IPS-18a (cell line): ENCODE data around the gene SIAH2.

ENCODE experiments used
- H3K27ac ChIP-seq: one replicate; pipeline ENCODE4 v1.5.1; 2013; ENCODE audit warnings: low read length
- H3K27me3 ChIP-seq: one replicate; pipeline ENCODE4 v1.6.1; 2013; ENCODE audit warnings: mild to moderate bottlenecking, low read length; ENCODE audit not compliant: control insufficient read depth, insufficient read depth
- H3K36me3 ChIP-seq: one replicate; pipeline ENCODE4 v1.6.1; 2013; ENCODE audit warnings: low read depth, low read length; ENCODE audit not compliant: control insufficient read depth
- H3K4me1 ChIP-seq: one replicate; pipeline ENCODE4 v1.6.1; 2013; ENCODE audit warnings: low read depth, low read length; ENCODE audit not compliant: control insufficient read depth
- H3K4me3 ChIP-seq: one replicate; pipeline ENCODE4 v1.5.1; 2013; ENCODE audit warnings: low read length
- H3K9ac ChIP-seq: one replicate; pipeline ENCODE4 v1.6.1; 2013; ENCODE audit warnings: mild to moderate bottlenecking, low read length, moderate library complexity
- H3K9me3 ChIP-seq: one replicate; pipeline ENCODE4 v1.6.1; 2013; ENCODE audit warnings: low read depth, low read length; ENCODE audit not compliant: control insufficient read depth

SIAH2 gene

DNA sequence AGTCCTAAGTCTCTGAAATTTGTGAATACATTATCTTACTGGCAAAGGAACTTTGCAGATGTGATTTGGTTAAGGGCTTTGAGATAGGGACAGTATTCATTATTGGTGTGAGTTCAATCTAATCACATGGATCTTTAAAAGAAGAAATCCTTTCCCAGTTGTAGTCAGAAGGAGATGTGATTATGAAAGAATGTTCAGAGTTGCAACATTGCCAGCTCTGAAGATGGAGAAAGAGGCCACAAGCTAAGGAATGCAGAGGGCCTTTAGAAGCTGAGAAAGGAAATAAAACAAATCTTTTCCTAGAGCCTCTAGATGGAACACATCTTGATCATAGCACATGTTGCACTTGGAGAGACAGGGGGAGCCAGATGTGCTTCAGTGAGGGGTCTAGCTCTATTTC lies 27.7 kb upstream of the SIAH2 start:
- Histone ChIP-seq H3K27ac (no peak overlapping the region), H3K9ac (no peak overlapping the region), H3K4me1 (peaks cover 3% of the 10 kb centered on the region), H3K36me3 (no peaks in the 10 kb centered on the region), H3K27me3 (no peaks in the 10 kb centered on the region), H3K9me3 (no peaks in the 10 kb centered on the region), H3K4me3 (no peak overlapping the region)

DNA sequence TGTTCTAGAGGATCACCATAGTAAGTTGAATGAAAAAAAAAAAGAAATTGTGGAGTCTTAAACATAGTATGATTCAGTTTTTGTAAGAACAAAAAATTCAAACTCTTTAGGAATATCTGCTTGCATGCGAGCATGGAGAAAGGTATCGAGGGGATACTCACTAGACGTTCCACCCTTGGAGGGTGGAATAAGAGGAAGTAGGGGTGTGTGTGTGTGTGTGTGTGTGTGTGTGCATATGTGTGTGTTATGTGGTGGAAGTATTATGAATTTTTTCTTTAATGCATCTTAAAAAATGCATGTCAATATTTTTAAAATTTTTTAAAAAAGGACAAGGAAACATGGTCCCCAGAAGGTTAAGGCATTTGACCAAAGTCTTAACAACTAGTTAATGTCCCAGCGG lies 26.5 kb upstream of the SIAH2 start:
- no peaks in the 10 kb centered on the region for H3K36me3 ChIP-seq
- H3K27me3 ChIP-seq = no peaks in the 10 kb centered on the region
- no peak overlapping the region for H3K9ac ChIP-seq
- no peaks in the 10 kb centered on the region for H3K9me3 ChIP-seq
- H3K4me1 ChIP-seq = peaks cover 3% of the 10 kb centered on the region
- H3K27ac ChIP-seq = no peak overlapping the region
- H3K4me3 ChIP-seq = no peak overlapping the region

DNA sequence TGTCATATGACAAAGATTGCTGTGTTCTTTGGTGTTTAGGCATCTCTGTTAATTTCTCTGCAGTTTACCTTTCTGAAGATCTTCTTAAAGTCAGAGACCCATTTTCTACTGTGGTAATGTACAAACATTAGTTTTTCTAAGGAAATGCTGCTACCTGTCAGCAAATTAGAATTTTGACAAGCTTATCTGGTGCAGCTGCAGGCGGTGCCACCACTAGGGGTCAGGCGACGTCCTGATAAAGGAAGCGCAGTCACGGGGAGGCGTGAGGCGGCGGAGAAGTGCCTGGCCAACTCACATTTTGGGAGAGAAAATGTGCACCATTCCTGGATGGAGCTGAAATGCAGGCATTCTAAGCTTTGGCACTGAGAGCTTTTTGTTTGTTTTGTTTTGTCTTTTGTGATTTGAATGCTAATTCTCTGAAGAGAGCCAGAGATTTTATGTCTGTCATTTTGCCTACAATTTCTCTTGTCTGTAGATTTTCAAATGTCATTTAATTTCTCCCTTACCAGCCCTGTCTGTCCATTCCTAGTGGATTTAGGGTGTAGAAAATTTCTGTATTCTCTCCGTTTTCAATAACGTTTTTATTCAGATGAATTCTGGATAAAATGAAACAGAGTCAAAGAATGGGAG lies 24.9 kb upstream of the SIAH2 start:
- H3K9me3 ChIP-seq = no peaks in the 10 kb centered on the region
- H3K36me3 ChIP-seq = no peaks in the 10 kb centered on the region
- no peaks in the 10 kb centered on the region for H3K27me3 ChIP-seq
- H3K4me3 ChIP-seq = no peak overlapping the region
- H3K9ac ChIP-seq = no peak overlapping the region
- no peak overlapping the region for H3K27ac ChIP-seq
- peaks cover 3% of the 10 kb centered on the region for H3K4me1 ChIP-seq

DNA sequence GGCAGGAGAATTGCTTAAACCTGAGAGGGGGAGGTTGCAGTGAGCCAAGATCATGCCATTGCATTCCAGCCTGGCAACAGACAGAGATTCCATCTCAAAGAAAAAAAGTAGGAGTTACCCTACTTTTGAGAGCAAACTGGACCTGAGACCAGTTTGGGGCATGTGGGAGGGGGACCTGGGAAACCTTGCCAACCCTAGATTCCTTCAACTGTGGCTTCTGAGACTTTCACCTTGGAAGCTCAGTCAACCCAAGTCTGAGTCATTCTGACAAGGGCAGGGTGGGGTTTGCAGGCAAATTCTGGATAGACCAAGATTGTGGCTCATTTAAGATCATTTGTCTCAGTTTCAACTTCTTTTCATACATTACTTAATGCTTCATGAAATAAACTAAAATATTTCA lies 23.8 kb upstream of the SIAH2 start:
- Histone ChIP-seq H3K27me3 (no peaks in the 10 kb centered on the region), H3K4me1 (peaks cover 3% of the 10 kb centered on the region), H3K9ac (no peak overlapping the region), H3K27ac (no peak overlapping the region), H3K4me3 (no peak overlapping the region), H3K36me3 (no peaks in the 10 kb centered on the region), H3K9me3 (no peaks in the 10 kb centered on the region)

DNA sequence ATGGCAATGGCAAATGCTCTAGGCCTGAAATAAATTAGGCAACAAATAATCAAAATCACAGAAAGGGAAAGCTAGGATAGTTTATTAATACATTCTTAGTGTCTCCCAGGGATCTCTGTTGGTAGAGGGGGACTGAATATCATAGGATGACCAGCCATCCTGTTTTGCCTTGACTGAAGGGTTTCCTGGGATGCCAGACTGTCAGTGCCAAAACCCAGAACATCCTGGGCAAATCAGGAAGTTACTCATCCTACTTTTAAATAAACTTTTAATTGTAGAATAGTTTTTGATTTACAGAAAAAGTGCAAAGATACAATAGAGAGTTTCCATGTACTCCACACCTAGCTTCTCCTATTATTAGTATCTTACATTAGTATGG lies 21.8 kb upstream of the SIAH2 start:
- Histone ChIP-seq H3K4me3 (no peak overlapping the region), H3K9me3 (no peaks in the 10 kb centered on the region), H3K27me3 (no peaks in the 10 kb centered on the region), H3K9ac (no peak overlapping the region), H3K27ac (no peak overlapping the region), H3K36me3 (no peaks in the 10 kb centered on the region), H3K4me1 (peaks cover 3% of the 10 kb centered on the region)

DNA sequence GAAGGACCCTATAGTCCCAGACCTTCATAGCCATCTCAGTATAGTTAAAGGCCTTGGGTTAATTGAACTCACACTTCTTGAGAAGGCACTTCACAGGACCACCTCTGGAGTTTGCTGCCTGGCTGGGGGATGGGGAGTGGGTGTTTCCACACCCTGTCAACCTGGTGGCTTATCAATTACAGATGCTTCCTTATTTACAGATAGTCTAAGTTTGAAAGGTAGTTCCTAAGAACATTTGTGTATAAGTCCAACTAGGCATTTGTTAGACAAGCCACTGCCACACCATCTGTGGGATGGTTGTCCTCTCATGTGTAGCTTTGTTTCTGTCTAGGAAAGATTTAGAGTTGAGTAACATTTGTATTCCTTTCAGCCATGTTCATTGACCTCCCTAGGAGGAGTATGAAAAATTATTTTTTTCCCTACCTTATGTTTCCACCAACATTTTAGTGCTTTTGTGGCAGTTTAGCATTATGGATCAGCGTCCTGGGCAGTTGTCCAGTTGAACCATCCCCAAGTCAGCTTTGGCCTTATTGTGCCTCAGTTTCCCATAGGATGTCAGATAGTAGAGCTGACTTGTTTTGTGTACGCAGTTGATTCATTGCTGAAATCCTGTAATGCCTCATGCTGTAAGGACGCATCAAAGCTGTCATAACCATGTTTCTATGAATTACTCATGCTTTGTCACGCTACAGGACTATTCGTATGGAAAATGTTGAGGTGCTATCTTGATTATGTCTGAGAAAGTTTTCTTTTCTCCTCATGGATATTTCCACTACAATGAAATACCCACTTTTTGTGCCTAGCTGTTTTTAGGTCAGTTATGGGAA lies 21.2 kb upstream of the SIAH2 start:
- Histone ChIP-seq H3K36me3 (no peaks in the 10 kb centered on the region), H3K9ac (no peak overlapping the region), H3K4me1 (peaks cover 3% of the 10 kb centered on the region), H3K27me3 (no peaks in the 10 kb centered on the region), H3K4me3 (no peak overlapping the region), H3K9me3 (no peaks in the 10 kb centered on the region), H3K27ac (no peak overlapping the region)

DNA sequence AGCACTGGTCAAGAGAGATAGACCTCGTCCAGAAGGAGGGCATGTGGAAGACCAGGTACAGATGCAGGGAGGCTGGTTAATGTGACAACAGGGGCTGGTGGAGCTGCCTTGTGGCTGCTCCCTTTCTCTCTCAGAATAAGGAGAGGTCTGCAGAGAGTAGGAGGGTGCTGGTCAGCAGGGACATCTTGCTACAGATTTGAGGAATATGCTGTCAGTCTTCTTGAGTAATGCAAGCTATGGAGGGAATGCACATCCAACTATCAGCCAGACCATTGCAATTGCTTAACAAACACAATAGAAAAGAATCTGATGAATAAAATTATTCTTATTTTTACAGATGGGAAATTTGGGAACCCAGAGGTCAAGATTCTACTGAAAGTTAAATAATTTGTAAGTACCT lies 20.3 kb upstream of the SIAH2 start:
- H3K4me3 ChIP-seq = no peak overlapping the region
- peaks cover 3% of the 10 kb centered on the region for H3K4me1 ChIP-seq
- no peaks in the 10 kb centered on the region for H3K27me3 ChIP-seq
- H3K9ac ChIP-seq = no peak overlapping the region
- no peak overlapping the region for H3K27ac ChIP-seq
- H3K36me3 ChIP-seq = no peaks in the 10 kb centered on the region
- H3K9me3 ChIP-seq = no peaks in the 10 kb centered on the region

DNA sequence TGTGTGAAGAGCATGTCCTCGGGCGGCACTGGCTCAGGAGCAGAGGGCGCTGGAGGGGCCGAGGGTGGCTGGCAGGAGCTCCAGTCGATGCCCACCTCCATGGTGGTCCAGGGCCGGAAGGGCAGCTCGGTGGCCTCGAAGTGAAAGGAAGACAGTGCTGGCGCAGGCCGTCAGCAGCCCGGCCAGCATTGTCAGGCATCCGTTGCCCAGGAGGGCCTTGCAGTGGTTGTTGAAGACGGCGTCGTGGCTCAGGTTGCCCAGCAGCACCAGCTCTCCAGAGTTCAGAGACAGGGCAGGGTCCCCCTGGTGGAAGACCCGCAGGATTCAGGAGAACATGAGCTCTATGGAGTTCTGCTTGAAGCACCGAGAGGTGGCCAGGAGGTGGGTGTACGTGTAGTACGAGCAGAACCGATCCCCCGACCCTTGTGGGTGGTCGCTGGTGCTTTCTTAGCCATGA lies 16.5 kb upstream of the SIAH2 start:
- H3K9ac ChIP-seq = no peak overlapping the region
- no peaks in the 10 kb centered on the region for H3K9me3 ChIP-seq
- H3K27me3 ChIP-seq = no peaks in the 10 kb centered on the region
- H3K27ac ChIP-seq = no peak overlapping the region
- H3K36me3 ChIP-seq = no peaks in the 10 kb centered on the region
- H3K4me3 ChIP-seq = no peak overlapping the region
- no peaks in the 10 kb centered on the region for H3K4me1 ChIP-seq

DNA sequence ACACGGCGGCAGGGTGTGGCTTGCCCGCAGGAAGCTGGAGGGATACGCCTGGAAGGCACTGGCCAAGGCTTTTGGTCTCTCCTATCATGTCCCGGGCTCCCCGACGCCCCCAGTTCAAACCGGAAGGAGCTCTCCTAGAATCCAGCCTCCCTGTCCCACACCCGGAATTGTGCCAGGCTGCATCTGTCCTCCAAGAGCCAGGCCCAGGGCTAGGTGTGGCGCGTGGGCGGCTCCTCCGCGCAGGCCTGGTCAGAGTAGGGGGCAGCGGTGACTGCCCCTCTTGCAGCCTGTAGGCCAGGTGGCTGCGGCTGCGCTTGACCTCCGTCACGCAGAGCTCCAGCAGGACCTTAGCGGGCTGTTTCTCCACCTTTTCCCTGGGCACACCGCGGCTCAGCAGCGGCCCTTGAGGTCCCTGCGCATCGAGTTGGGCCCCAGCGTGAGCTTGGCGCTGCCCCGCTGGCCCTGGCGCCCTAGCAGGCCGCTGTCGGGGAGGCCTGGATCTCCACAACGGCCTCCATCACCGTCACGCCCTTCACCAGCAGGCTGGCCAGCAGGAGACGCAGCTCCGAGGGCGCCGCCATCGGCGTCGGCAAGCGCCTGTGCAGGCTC lies 15.9 kb upstream of the SIAH2 start:
- Histone ChIP-seq H3K27me3 (no peaks in the 10 kb centered on the region), H3K4me1 (no peaks in the 10 kb centered on the region), H3K9me3 (no peaks in the 10 kb centered on the region), H3K9ac (no peak overlapping the region), H3K27ac (no peak overlapping the region), H3K36me3 (no peaks in the 10 kb centered on the region), H3K4me3 (no peak overlapping the region)

DNA sequence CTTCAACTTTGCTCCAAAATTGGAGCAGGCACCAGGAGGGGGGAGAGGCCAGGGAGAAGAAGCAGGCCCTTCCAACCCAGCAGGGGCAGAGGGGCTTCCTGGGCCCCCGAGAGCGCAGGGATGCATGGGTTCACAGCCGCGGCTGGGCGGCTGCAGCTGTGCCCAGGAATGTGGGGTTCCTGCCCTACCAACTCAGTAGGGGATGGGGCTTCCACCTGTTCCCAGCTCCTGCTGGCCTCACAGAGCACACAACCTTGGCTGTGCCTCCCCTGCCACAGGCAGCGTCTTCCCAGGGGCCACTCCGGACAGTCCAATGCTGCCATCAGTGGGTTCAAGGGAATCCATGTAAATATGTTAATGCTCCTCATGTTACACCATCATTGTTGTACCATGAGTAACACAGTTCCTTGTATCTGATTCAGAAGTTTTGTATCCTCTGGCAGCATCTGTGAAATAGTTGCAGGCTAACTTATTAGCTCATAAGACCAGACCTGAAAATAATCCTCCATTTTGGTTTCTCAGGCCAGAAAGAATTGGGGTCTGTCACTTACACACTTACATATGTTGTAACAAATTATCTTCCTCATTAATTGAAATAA lies 12.1 kb upstream of the SIAH2 start:
- H3K4me1 ChIP-seq = no peaks in the 10 kb centered on the region
- no peaks in the 10 kb centered on the region for H3K9me3 ChIP-seq
- no peak overlapping the region for H3K27ac ChIP-seq
- H3K4me3 ChIP-seq = no peak overlapping the region
- H3K9ac ChIP-seq = no peak overlapping the region
- no peaks in the 10 kb centered on the region for H3K27me3 ChIP-seq
- H3K36me3 ChIP-seq = no peaks in the 10 kb centered on the region

DNA sequence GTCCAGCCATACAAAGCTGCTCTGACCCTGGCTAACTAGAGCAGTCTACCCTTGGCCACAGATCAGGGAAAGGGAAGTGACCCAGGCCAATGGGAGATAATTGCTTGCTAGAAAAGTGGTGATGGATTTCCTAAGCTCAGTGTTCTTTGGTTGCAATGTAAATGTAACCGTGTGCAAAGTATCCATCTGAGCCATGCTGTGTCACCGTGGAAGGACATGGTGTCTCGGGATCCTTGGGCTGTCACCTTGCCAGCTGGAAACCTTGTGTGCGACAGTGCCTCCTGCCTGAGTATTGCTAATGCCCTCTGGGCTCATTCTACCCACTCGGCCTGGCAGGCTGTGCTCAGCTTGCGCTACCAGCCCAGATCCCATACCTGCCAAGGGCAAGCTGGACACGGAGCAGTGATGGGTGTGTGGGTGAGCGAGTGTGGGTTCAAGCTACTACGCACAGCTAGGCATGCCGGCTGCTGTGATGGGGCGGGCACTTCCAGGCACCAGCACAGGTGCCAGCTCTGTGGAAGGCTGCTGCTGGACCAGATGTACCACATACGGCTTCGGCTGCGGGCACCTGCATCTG lies 10.7 kb upstream of the SIAH2 start:
- Histone ChIP-seq H3K9me3 (no peaks in the 10 kb centered on the region), H3K4me3 (no peak overlapping the region), H3K9ac (no peak overlapping the region), H3K4me1 (no peaks in the 10 kb centered on the region), H3K27me3 (no peaks in the 10 kb centered on the region), H3K36me3 (no peaks in the 10 kb centered on the region), H3K27ac (no peak overlapping the region)
